Progenitor cell of endocrine pancreas (in vitro differentiated cells): ENCODE data around the gene NEDD4. TPM values are rescaled to one million over a fixed set of nuclear protein-coding genes. Genes with fewer than 3 reads are reported as not detected.

Experiments used
- DNase-seq: peaks from one replicate; pipeline ENCODE4 v3.0.0; 2021; ENCODE audit warnings: low spot score; ENCODE audit not compliant: unreplicated experiment
- H3K27ac Mint-ChIP-seq: 2 replicates; pipeline ENCODE4 v1.8.0; 2021; ENCODE audit warnings: mild to moderate bottlenecking, moderate library complexity, mixed read lengths
- H3K27me3 Mint-ChIP-seq: 2 replicates; pipeline ENCODE4 v1.8.0; 2021; ENCODE audit warnings: mixed read lengths
- H3K36me3 Mint-ChIP-seq: 2 replicates; pipeline ENCODE4 v1.8.0; 2022; ENCODE audit warnings: mixed read lengths; ENCODE audit not compliant: insufficient read depth
- H3K4me1 Mint-ChIP-seq: 2 replicates; pipeline ENCODE4 v1.8.0; 2021; ENCODE audit warnings: low read depth, mixed read lengths
- H3K4me3 Mint-ChIP-seq: 2 replicates; pipeline ENCODE4 v1.8.0; 2021; ENCODE audit warnings: low read depth, mild to moderate bottlenecking, moderate library complexity, mixed read lengths
- H3K9me3 Mint-ChIP-seq: 2 replicates; pipeline ENCODE4 v1.8.0; 2021; ENCODE audit warnings: low read depth, mixed read lengths
- CTCF ChIP-seq: fragments of 200-600 bp; sonication (generic); IDR thresholded peaks from one replicate; pipeline ENCODE4 v1.5.0; 2021; ENCODE audit warnings: antibody characterized with exemption, mild to moderate bottlenecking; ENCODE audit not compliant: unreplicated experiment
- total RNA-seq: library from RNA; stranded (reverse); gene quantifications from 2 replicates; pipeline ENCODE4 v1.2.1, GENCODE V29; 2021

Gene NEDD4
- total RNA-seq, 1 donor from 2014 or later = 12.3 TPM

- Mint-ChIP-seq H3K27ac (no peak overlapping the region), H3K4me3 (no peak overlapping the region), H3K36me3 (no peaks in the 10 kb centered on the region), H3K4me1 (no peaks in the 10 kb centered on the region), H3K9me3 (no peaks in the 10 kb centered on the region), H3K27me3 (peaks cover 53% of the 10 kb centered on the region)
- DNase-seq = no peak
- TF ChIP-seq CTCF = no peak
Measured at GRCh38 chr15:56001471-56002078, 8.2 kb upstream of the NEDD4 start.

- Mint-ChIP-seq H3K9me3 (no peaks in the 10 kb centered on the region), H3K27ac (no peak overlapping the region), H3K36me3 (no peaks in the 10 kb centered on the region), H3K4me3 (no peak overlapping the region), H3K4me1 (no peaks in the 10 kb centered on the region), H3K27me3 (peaks cover 43% of the 10 kb centered on the region)
- no peak for DNase-seq
- no peak for TF ChIP-seq CTCF
Measured at GRCh38 chr15:55999658-56000057, 6.2 kb upstream of the NEDD4 start.

- Mint-ChIP-seq H3K4me1 (peaks cover 1% of the 10 kb centered on the region), H3K4me3 (no peak overlapping the region), H3K27ac (no peak overlapping the region)
Measured at GRCh38 chr15:55998478-55998877, 5.1 kb upstream of the NEDD4 start.

GRCh38 chr15:55993804-55994560 is 570 bp upstream of the NEDD4 start:
- Mint-ChIP-seq H3K9me3 (no peaks in the 10 kb centered on the region), H3K27me3 (peaks cover 18% of the 10 kb centered on the region), H3K36me3 (peaks cover 4% of the 10 kb centered on the region), H3K4me3 (peak overlapping the region; percentile 86), H3K27ac (peak overlapping the region; percentile 94), H3K4me1 (peaks cover 20% of the 10 kb centered on the region)
- no peak for DNase-seq
- no peak for TF ChIP-seq CTCF

More at GRCh38 chr15:55998478-55998877, 5.1 kb upstream of the NEDD4 start:
- Mint-ChIP-seq H3K36me3 (no peaks in the 10 kb centered on the region), H3K9me3 (no peaks in the 10 kb centered on the region), H3K27me3 (peaks cover 39% of the 10 kb centered on the region)
- DNase-seq = no peak
- no peak for TF ChIP-seq CTCF

GRCh38 chr15:55992769-55993110 is 672 bp downstream of the NEDD4 start:
- H3K4me1 Mint-ChIP-seq = peaks cover 20% of the 10 kb centered on the region
- no peaks in the 10 kb centered on the region for H3K9me3 Mint-ChIP-seq
- no peak for DNase-seq
- H3K4me3 Mint-ChIP-seq = peak overlapping the region; percentile 90
- H3K27me3 Mint-ChIP-seq = peaks cover 12% of the 10 kb centered on the region
- no peak for TF ChIP-seq CTCF
- H3K27ac Mint-ChIP-seq = peak overlapping the region; percentile 71
- peaks cover 6% of the 10 kb centered on the region for H3K36me3 Mint-ChIP-seq
